BJ (cell line): ENCODE results near the gene NEAT1. TPM values are rescaled to one million over a fixed set of nuclear protein-coding genes. Genes with fewer than 3 reads are reported as not detected.
"Not testable (repeated sequence)": the region's sequence is repeated elsewhere in the genome, so short reads cannot be mapped to it uniquely, and the experiment has no call there.

Experiments used
- CTCF ChIA-PET: fragments of 350-600 bp; formaldehyde crosslinking; extraction: SDS; loops from one replicate; lab custom pipeline; 2021; ENCODE audit warnings: antibody characterized with exemption, inconsistent platforms; lab: Yijun Ruan, JAX
- POLR2A ChIA-PET: fragments of 300-600 bp; sonication (Branson Sonifier 250); formaldehyde crosslinking; extraction: SDS; loops from one replicate; lab custom pipeline; 2021; ENCODE audit warnings: antibody characterized with exemption; lab: Charles Lee
- DNase-seq: peaks from one replicate; pipeline ENCODE4 v3.0.0-alpha.2; 2011; ENCODE audit warnings: low read depth
- H3K27me3 ChIP-seq: 2 replicates; pipeline ENCODE4 v1.6.0; 2011; ENCODE audit warnings: low read length; ENCODE audit not compliant: control insufficient read depth, insufficient read depth
- H3K36me3 ChIP-seq: 2 replicates; pipeline ENCODE4 v1.5.1; 2011; ENCODE audit warnings: low read length; ENCODE audit not compliant: control insufficient read depth, insufficient read depth
- H3K4me3 ChIP-seq: 2 replicates; pipeline ENCODE4 v1.5.1; 2011; ENCODE audit warnings: low read depth, mild to moderate bottlenecking, control low read depth, low read length
- CTCF ChIP-seq: IDR thresholded peaks from 2 replicates; pipeline ENCODE4 v1.5.1; 2011; ENCODE audit warnings: low read depth, mild to moderate bottlenecking, control low read depth, inconsistent platforms, low read length, moderate library complexity; ENCODE audit not compliant: insufficient read depth
- polyA plus RNA-seq: library from polyadenylated mRNA; depleted of rRNA; stranded (reverse); fragments of >200 nt; gene quantifications from 2 replicates; pipeline ENCODE4 v1.2.3, GENCODE V29; 2011

Gene NEAT1
- polyA plus RNA-seq, 1 experiment = 59.2 TPM

- CTCF ChIA-PET = interaction anchor here (0.8 to 1.5 kb wide), 4 partner anchors 11 to 53 kb away, joined by 3 to 8 read pairs (median 4); no protein-coding TSS in a partner anchor
- H3K27me3 ChIP-seq = no peaks in the 10 kb centered on the region
- no peaks in the 10 kb centered on the region for H3K36me3 ChIP-seq
- H3K4me3 ChIP-seq = no peak overlapping the region
- DNase-seq = no peak
- POLR2A ChIA-PET = interaction anchor here (0.5 to 0.7 kb wide), 2 partner anchors 44 to 98 kb away, joined by 3 read pairs; no protein-coding TSS in a partner anchor
- peak; percentile 47 for TF ChIP-seq CTCF
Observed at GRCh38 chr11:65468874-65469333, 46.3 kb downstream of the NEAT1 start.

GRCh38 chr11:65470433-65471049 is 47.9 kb downstream of the NEAT1 start:
- ChIA-PET POLR2A (interaction anchor here (0.6 to 4.2 kb wide), 3 partner anchors 28 to 36 kb away, joined by 3 to 67 read pairs (median 16); partner anchors contain the start of gene MALAT1), CTCF (interaction anchor here (1.0 to 3.1 kb wide), 6 partner anchors 8 to 40 kb away, joined by 3 to 21 read pairs (median 3); partner anchors contain the start of gene MALAT1)
- Histone ChIP-seq H3K36me3 (no peaks in the 10 kb centered on the region), H3K4me3 (no peak overlapping the region), H3K27me3 (no peaks in the 10 kb centered on the region)
- TF ChIP-seq CTCF = no peak
- no peak for DNase-seq

GRCh38 chr11:65471447-65471891 is 48.9 kb downstream of the NEAT1 start:
- H3K4me3 ChIP-seq = peak overlapping the region; percentile 15
- POLR2A ChIA-PET = interaction anchor here (0.5 to 4.2 kb wide), 16 partner anchors 8 to 52 kb away, joined by 3 to 67 read pairs (median 4); partner anchors contain the start of gene MALAT1
- DNase-seq = no peak
- no peaks in the 10 kb centered on the region for H3K36me3 ChIP-seq
- TF ChIP-seq CTCF = peak; percentile 58
- CTCF ChIA-PET = interaction anchor here (0.6 to 3.1 kb wide), 18 partner anchors 9 to 267 kb away, joined by 3 to 21 read pairs (median 4); partner anchors contain the start of gene MALAT1
- no peaks in the 10 kb centered on the region for H3K27me3 ChIP-seq

GRCh38 chr11:65472588-65473277 is 50.1 kb downstream of the NEAT1 start:
- not testable (repeated sequence) for H3K4me3 ChIP-seq, DNase-seq
- POLR2A ChIA-PET = interaction anchor here (0.6 to 4.2 kb wide), 13 partner anchors 9 to 290 kb away, joined by 3 to 67 read pairs (median 4); partner anchors contain the start of gene MALAT1

GRCh38 chr11:65473278-65473860 is 50.8 kb downstream of the NEAT1 start:
- no peak for DNase-seq
- ChIA-PET POLR2A (interaction anchor here (0.7 to 4.2 kb wide), 3 partner anchors 19 to 34 kb away, joined by 3 to 67 read pairs (median 4); partner anchors contain the start of gene MALAT1), CTCF (interaction anchor here (2.1 to 2.8 kb wide), 2 partner anchors 21 to 24 kb away, joined by 6 to 8 read pairs; no protein-coding TSS in a partner anchor)
- no peaks in the 10 kb centered on the region for H3K27me3 ChIP-seq
- H3K4me3 ChIP-seq = no peak overlapping the region
- TF ChIP-seq CTCF = no peak
- no peaks in the 10 kb centered on the region for H3K36me3 ChIP-seq

More at GRCh38 chr11:65472588-65473277, 50.1 kb downstream of the NEAT1 start:
- H3K27me3 ChIP-seq, H3K36me3 ChIP-seq: not testable (repeated sequence)
- CTCF ChIA-PET = interaction anchor here (0.7 to 3.1 kb wide), 9 partner anchors 11 to 107 kb away, joined by 3 to 21 read pairs (median 6); no protein-coding TSS in a partner anchor
